ENCODE results near the gene BICRAL.

DNA sequence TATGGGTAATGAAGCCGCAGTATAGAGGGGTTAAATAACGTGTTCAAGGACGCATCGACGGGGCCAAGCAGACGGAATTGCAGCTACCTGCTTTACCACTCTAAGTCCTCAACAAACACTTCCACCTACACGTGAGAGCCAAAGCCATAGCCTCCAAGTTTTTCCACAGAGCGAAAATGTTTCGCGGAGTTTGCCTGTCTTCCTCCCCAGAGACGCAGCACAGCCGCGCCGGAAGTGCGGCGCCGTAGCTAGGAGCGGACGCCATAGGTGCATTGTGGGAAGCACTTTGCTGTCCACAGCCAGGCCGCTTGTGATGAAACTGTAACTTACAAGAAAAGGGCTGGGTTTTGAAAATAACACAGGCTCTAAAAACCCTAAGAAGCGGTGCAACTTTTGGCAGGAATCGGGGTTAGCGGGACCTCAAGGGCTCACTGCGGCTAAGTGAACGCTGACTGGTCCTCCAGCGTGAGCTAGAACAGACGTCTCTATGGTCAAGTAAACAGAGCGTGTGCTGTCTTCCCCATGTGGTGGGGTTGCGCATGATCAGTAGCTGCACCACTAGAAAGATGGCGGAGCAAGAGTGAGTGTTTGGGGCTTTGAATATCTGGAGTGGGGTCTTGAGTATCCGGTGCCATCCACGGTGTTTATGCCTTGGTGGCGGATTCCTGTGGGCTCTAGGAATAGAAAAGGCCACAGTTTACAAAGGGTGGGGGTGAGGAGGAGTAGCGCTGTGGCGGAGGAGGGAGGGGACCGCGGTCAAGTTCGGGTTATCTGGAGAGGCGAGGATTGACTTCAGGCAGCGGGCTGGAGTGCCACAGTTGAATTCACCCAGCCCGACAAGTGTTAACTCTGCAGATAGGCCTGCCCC, 97.8 kb downstream of the BICRAL start, which contains the start of gene RPL7L1:
- peak; percentile 98 for TF ChIP-seq POLR2AphosphoS5 (IDR thresholded peaks at IDR 0.05; ENCODE audit: low read depth, low read length)
- TF ChIP-seq TAF1 (IDR thresholded peaks at IDR 0.05; ENCODE audit: borderline replicate concordance, insufficient read depth, low read length) = peak; percentile 94

Measured in PFSK-1 (cell line).